GM13977 (cell line): ENCODE data around the gene TRIM42.

Experiments used
- DNase-seq: peaks from one replicate; pipeline ENCODE4 v3.0.0; 2012; ENCODE audit warnings: low spot score
- in situ Hi-C: fragments of 300-500 bp; cut with MboI; formaldehyde crosslinking; loops from one replicate; pipeline ENCODE4 v1.12.0; 2022; ENCODE audit warnings: low sequenced_read_pairs, low pct_unique_long_range_greater_than_20kb, mixed read lengths, inconsistent platforms; ENCODE audit not compliant: unreplicated experiment
- TF ChIP-seq, protein P1 (sequence below): IDR thresholded peaks from 2 replicates; pipeline ENCODE4 v1.5.1; 2012; ENCODE audit warnings: mild to moderate bottlenecking, control low read depth; ENCODE audit not compliant: insufficient read depth; ENCODE audit errors: extremely low read depth, missing control alignments

TRIM42 gene

DNA sequence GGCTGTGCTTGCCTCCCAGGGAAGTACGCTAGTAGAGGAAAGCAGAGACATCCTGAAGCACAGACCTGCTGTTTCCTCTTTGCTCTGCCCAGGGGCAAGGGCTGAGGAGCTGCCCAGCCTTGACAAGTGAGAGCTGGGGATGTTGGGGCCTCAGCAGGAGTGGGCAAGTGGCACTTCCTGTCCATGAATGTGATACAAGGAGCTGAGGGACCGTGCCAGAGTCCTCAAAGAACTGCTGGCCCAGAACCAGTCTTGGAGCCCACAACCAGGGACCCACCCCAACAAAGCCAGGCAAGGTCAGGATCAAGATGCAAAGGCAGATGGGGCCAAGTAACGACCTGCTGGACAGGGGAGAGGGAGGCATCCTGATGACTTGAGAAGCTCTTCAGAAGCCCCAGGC lies 70.3 kb downstream of the TRIM42 start:
- DNase-seq = no peak
- in situ Hi-C loops = no loop called here

DNA sequence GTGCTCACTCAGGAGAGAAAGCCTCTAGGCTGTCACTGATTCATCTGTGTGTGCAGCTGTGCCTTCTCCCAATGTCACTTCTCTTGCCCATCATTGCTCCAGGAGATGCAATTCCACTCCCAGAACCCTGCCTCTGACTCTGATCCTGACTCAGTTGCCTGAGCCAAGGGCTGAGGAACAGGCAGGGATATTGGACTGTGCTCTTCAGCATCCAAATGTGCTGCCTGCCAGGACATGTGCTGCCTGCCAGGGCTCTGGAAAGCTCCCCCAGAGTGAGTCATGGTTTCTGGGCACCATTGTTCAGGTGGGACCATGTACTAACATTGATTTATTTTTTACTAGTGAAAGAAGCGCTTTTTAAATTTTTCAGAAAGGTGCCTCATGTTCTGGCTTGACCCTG lies 71.0 kb downstream of the TRIM42 start:
- DNase-seq = no peak
- in situ Hi-C loops = no loop called here
- TF ChIP-seq, protein P1, sequence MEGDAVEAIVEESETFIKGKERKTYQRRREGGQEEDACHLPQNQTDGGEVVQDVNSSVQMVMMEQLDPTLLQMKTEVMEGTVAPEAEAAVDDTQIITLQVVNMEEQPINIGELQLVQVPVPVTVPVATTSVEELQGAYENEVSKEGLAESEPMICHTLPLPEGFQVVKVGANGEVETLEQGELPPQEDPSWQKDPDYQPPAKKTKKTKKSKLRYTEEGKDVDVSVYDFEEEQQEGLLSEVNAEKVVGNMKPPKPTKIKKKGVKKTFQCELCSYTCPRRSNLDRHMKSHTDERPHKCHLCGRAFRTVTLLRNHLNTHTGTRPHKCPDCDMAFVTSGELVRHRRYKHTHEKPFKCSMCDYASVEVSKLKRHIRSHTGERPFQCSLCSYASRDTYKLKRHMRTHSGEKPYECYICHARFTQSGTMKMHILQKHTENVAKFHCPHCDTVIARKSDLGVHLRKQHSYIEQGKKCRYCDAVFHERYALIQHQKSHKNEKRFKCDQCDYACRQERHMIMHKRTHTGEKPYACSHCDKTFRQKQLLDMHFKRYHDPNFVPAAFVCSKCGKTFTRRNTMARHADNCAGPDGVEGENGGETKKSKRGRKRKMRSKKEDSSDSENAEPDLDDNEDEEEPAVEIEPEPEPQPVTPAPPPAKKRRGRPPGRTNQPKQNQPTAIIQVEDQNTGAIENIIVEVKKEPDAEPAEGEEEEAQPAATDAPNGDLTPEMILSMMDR = no peak

More for the DNA sequence above, 70.3 kb downstream of the TRIM42 start:
- TF ChIP-seq, protein P1 = no peak
